Type B pancreatic cell (in vitro differentiated cells): ENCODE data around the gene PNRC1. TPM values are rescaled to one million over a fixed set of nuclear protein-coding genes. Genes with fewer than 3 reads are reported as not detected.

ENCODE experiments used
- DNase-seq: peaks from one replicate; pipeline ENCODE4 v3.0.0; 2021; ENCODE audit warnings: mixed read lengths; ENCODE audit not compliant: unreplicated experiment; ENCODE audit errors: extremely low spot score
- H3K27ac Mint-ChIP-seq: 2 replicates; pipeline ENCODE4 v1.8.0; 2021; ENCODE audit warnings: mild to moderate bottlenecking, mixed read lengths
- H3K27me3 Mint-ChIP-seq: 2 replicates; pipeline ENCODE4 v1.8.0; 2021; ENCODE audit warnings: mixed read lengths
- H3K36me3 Mint-ChIP-seq: 2 replicates; pipeline ENCODE4 v1.8.0; 2021; ENCODE audit warnings: mixed read lengths
- H3K4me1 Mint-ChIP-seq: one replicate; pipeline ENCODE4 v1.8.0; 2021; ENCODE audit warnings: mixed read lengths; ENCODE audit not compliant: unreplicated experiment
- H3K4me3 Mint-ChIP-seq: 2 replicates; pipeline ENCODE4 v1.8.0; 2021; ENCODE audit warnings: mild to moderate bottlenecking, mixed read lengths
- H3K9me3 Mint-ChIP-seq: 2 replicates; pipeline ENCODE4 v1.8.0; 2021; ENCODE audit warnings: mixed read lengths
- total RNA-seq: library from RNA; stranded (reverse); gene quantifications from 2 replicates; pipeline ENCODE4 v1.2.1, GENCODE V29; 2021; ENCODE audit warnings: low replicate concordance
- TF ChIP-seq, protein P1 (sequence below): fragments of 200-600 bp; sonication (generic); conservative IDR thresholded peaks from 2 replicates; pipeline ENCODE4 v1.5.0; 2021; ENCODE audit warnings: antibody characterized with exemption, mild to moderate bottlenecking

Gene PNRC1
- total RNA-seq, 1 donor from 2014 or later, result 140 TPM

DNA sequence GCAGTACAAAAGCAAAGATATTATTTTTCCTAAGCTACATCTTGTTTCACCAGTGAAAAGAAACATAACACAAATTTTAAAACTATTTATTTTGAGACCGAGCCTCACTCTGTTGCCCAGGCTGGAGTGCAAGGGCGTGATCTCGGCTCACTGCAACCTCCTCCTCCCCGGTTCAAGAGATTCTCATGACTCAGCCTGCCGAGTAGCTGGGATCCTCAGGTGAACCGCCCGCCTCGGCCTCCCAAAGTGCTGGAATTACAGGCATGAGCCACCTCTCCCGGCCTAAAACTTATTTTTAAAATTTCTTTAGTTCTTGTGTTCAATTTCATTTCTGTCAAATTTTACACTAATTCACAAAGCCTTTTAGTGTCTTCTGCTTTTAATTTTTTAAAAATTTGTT is 31.4 kb downstream of the PNRC1 start:
- no peak overlapping the region for H3K27ac Mint-ChIP-seq
- DNase-seq, result no peak
- H3K4me1 Mint-ChIP-seq, result peaks cover 4% of the 10 kb centered on the region
- H3K27me3 Mint-ChIP-seq, result peaks cover 2% of the 10 kb centered on the region
- TF ChIP-seq, protein P1, sequence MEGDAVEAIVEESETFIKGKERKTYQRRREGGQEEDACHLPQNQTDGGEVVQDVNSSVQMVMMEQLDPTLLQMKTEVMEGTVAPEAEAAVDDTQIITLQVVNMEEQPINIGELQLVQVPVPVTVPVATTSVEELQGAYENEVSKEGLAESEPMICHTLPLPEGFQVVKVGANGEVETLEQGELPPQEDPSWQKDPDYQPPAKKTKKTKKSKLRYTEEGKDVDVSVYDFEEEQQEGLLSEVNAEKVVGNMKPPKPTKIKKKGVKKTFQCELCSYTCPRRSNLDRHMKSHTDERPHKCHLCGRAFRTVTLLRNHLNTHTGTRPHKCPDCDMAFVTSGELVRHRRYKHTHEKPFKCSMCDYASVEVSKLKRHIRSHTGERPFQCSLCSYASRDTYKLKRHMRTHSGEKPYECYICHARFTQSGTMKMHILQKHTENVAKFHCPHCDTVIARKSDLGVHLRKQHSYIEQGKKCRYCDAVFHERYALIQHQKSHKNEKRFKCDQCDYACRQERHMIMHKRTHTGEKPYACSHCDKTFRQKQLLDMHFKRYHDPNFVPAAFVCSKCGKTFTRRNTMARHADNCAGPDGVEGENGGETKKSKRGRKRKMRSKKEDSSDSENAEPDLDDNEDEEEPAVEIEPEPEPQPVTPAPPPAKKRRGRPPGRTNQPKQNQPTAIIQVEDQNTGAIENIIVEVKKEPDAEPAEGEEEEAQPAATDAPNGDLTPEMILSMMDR, result no peak
- no peak overlapping the region for H3K4me3 Mint-ChIP-seq
- no peaks in the 10 kb centered on the region for H3K9me3 Mint-ChIP-seq
- peaks cover 8% of the 10 kb centered on the region for H3K36me3 Mint-ChIP-seq

DNA sequence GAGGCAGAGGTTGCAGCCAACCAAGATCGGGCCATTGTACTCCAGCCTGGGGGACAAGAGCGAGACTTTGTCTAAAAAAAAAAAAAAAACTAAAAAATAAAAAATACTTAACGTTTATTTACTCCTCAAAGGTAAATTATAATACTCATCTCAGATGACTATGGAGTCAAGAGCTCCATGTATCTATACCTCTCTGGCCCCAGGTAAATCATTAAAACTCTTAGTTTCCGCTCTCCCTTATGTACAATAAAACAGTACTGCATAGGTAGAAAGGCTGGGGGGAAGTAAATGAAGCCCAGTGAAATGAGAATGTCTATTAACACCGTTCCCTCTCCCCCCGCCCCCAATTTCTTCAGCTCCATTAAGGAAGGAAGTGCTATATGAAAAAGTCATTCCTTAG is 36.2 kb downstream of the PNRC1 start:
- peak overlapping the region; percentile 72 for H3K27ac Mint-ChIP-seq
- H3K36me3 Mint-ChIP-seq, result peaks cover 5% of the 10 kb centered on the region
- DNase-seq, result no peak
- no peaks in the 10 kb centered on the region for H3K9me3 Mint-ChIP-seq
- peak overlapping the region; percentile 95 for H3K4me3 Mint-ChIP-seq
- peaks cover 15% of the 10 kb centered on the region for H3K4me1 Mint-ChIP-seq
- TF ChIP-seq, protein P1, result no peak
- peaks cover 5% of the 10 kb centered on the region for H3K27me3 Mint-ChIP-seq

- Mint-ChIP-seq H3K27ac (peak within 1 kb of the TSS; percentile 72), H3K4me1 (peaks cover 15% of the 10 kb centered on the region), H3K27me3 (peaks cover 5% of the 10 kb centered on the region), H3K36me3 (peaks cover 5% of the 10 kb centered on the region), H3K9me3 (no peaks in the 10 kb centered on the region), H3K4me3 (peak within 1 kb of the TSS; percentile 95)
- TF ChIP-seq, protein P1, result peak; percentile 26
- DNase-seq, result peak; percentile 75
These were observed 36.9 kb downstream of the PNRC1 start, which contains the start of gene SRSF12 for GRCh38 chr6:89117211-89118108. Gene SRSF12 (minus strand): TSS chr6:89118071. CDS start chr6:89117887, 184 bp downstream.

- H3K4me1 Mint-ChIP-seq, result peaks cover 15% of the 10 kb centered on the region
- no peak for DNase-seq
- TF ChIP-seq, protein P1, result no peak
- H3K9me3 Mint-ChIP-seq, result no peaks in the 10 kb centered on the region
- peaks cover 5% of the 10 kb centered on the region for H3K27me3 Mint-ChIP-seq
- H3K4me3 Mint-ChIP-seq, result peak overlapping the region; percentile 84
- H3K27ac Mint-ChIP-seq, result peak overlapping the region; percentile 12
- H3K36me3 Mint-ChIP-seq, result peaks cover 5% of the 10 kb centered on the region
These were observed 38.4 kb downstream of the PNRC1 start for GRCh38 chr6:89118931-89119330.

DNA sequence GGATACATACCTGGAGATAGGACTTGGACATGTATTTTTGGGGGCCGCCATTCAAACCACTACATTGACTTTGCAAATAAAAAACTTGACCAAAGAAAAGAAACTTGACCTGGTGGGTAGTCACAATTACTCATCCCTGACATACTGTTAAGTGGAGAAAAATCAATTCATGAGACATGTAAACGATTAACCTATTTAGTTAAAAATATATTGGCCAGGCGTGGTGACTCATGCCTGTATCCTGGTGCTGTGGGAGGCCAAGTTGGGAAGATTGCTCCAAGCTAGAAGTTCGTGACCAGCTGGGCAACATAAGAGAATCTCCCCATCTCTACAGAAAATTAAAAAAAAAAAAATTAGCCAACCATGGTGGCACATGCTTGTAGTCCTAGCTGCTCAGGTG is 39.8 kb downstream of the PNRC1 start:
- Mint-ChIP-seq H3K4me1 (peaks cover 15% of the 10 kb centered on the region), H3K36me3 (peaks cover 5% of the 10 kb centered on the region), H3K27me3 (peaks cover 5% of the 10 kb centered on the region), H3K9me3 (no peaks in the 10 kb centered on the region), H3K27ac (no peak overlapping the region), H3K4me3 (no peak overlapping the region)
- no peak for DNase-seq
- TF ChIP-seq, protein P1, result no peak
